ENCODE data around the gene ADA.

DNA sequence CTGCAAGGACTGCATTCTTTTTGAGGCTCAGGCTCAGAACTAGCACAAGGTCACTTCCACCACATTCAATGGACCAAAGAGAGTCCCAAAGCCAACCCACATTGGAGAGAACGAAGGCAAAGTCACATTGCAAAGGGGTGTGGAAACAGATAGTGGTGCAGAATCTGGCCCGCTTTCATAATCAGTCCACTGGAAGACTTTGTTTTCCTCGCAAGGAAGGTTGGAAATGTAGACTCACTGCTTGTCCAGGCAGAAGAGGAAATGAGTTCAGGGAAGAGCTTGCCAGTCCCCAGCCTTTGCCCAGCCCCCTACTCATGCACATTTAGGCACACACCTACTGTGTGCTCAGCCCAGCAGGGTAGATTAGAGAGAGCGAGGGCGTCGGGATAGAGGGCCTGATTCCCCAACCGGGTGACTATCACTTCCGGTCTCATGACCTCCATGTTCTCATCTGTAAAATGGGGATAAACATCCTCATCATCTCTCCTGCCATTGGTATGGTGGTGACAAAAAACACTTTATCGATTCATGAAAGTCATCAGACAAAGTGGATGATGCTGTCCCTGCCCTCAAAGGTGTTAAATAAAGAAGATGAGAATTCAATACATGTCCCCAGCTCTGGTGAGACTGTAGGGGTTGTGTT is 39.4 kb upstream of the ADA start:
- TF ChIP-seq, protein P1, sequence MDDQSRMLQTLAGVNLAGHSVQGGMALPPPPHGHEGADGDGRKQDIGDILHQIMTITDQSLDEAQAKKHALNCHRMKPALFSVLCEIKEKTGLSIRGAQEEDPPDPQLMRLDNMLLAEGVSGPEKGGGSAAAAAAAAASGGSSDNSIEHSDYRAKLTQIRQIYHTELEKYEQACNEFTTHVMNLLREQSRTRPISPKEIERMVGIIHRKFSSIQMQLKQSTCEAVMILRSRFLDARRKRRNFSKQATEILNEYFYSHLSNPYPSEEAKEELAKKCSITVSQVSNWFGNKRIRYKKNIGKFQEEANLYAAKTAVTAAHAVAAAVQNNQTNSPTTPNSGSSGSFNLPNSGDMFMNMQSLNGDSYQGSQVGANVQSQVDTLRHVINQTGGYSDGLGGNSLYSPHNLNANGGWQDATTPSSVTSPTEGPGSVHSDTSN (IDR thresholded peaks at IDR 0.05): no peak
- TF ChIP-seq ELF1 (IDR thresholded peaks at IDR 0.05) (no peak), EP300 (IDR thresholded peaks at IDR 0.05; ENCODE audit: borderline replicate concordance in 1 of 2, low read depth in 1 of 2, low read length in 1 of 2) (no peak), EZH2phosphoT487 (IDR thresholded peaks at IDR 0.05; ENCODE audit: borderline replicate concordance, low read depth) (no peak), MEF2A (IDR thresholded peaks at IDR 0.05; ENCODE audit: borderline replicate concordance, low read depth) (no peak), FOSL2 (IDR thresholded peaks at IDR 0.05; ENCODE audit: borderline replicate concordance, low read depth) (no peak), FOXJ3 (CRISPR knock-in tag; IDR thresholded peaks at IDR 0.05) (no peak), TAF1 (IDR thresholded peaks at IDR 0.05; ENCODE audit: borderline replicate concordance, low read depth, low read length) (no peak), RAD21 (IDR thresholded peaks at IDR 0.05; ENCODE audit: low read length) (no peak)
- TF ChIP-seq, protein P2, sequence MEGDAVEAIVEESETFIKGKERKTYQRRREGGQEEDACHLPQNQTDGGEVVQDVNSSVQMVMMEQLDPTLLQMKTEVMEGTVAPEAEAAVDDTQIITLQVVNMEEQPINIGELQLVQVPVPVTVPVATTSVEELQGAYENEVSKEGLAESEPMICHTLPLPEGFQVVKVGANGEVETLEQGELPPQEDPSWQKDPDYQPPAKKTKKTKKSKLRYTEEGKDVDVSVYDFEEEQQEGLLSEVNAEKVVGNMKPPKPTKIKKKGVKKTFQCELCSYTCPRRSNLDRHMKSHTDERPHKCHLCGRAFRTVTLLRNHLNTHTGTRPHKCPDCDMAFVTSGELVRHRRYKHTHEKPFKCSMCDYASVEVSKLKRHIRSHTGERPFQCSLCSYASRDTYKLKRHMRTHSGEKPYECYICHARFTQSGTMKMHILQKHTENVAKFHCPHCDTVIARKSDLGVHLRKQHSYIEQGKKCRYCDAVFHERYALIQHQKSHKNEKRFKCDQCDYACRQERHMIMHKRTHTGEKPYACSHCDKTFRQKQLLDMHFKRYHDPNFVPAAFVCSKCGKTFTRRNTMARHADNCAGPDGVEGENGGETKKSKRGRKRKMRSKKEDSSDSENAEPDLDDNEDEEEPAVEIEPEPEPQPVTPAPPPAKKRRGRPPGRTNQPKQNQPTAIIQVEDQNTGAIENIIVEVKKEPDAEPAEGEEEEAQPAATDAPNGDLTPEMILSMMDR (IDR thresholded peaks at IDR 0.05): no peak
- TF ChIP-seq, protein P3, sequence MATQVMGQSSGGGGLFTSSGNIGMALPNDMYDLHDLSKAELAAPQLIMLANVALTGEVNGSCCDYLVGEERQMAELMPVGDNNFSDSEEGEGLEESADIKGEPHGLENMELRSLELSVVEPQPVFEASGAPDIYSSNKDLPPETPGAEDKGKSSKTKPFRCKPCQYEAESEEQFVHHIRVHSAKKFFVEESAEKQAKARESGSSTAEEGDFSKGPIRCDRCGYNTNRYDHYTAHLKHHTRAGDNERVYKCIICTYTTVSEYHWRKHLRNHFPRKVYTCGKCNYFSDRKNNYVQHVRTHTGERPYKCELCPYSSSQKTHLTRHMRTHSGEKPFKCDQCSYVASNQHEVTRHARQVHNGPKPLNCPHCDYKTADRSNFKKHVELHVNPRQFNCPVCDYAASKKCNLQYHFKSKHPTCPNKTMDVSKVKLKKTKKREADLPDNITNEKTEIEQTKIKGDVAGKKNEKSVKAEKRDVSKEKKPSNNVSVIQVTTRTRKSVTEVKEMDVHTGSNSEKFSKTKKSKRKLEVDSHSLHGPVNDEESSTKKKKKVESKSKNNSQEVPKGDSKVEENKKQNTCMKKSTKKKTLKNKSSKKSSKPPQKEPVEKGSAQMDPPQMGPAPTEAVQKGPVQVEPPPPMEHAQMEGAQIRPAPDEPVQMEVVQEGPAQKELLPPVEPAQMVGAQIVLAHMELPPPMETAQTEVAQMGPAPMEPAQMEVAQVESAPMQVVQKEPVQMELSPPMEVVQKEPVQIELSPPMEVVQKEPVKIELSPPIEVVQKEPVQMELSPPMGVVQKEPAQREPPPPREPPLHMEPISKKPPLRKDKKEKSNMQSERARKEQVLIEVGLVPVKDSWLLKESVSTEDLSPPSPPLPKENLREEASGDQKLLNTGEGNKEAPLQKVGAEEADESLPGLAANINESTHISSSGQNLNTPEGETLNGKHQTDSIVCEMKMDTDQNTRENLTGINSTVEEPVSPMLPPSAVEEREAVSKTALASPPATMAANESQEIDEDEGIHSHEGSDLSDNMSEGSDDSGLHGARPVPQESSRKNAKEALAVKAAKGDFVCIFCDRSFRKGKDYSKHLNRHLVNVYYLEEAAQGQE (IDR thresholded peaks at IDR 0.05; ENCODE audit: low read depth, low read length): no peak

Measured in SK-N-SH (cell line).